HepG2 (cell line): ENCODE measurements around the gene MMP7. TPM values are rescaled to one million over a fixed set of nuclear protein-coding genes. Genes with fewer than 3 reads are reported as not detected.

Experiments
- ATF2 ChIP-seq: sonication (generic); formaldehyde crosslinking; IDR thresholded peaks from 2 replicates; pipeline ENCODE4 v1.4.0; 2020; ENCODE audit warnings: missing genetic modification reagents
- BCL6 ChIP-seq: IDR thresholded peaks from 2 replicates; pipeline ENCODE4 v1.6.1; 2016; ENCODE audit warnings: missing genetic modification reagents, missing compliant biosample characterization
- CEBPB ChIP-seq: IDR thresholded peaks from 2 replicates; pipeline ENCODE4 v1.6.1; 2011; ENCODE audit warnings: low read depth, low read length, improper control_type of control experiment, borderline replicate concordance
- ELF1 ChIP-seq: sonication (generic); formaldehyde crosslinking; IDR thresholded peaks from 2 replicates; pipeline ENCODE4 v1.4.0; 2020; ENCODE audit warnings: missing genetic modification reagents
- GATA4 ChIP-seq: sonication (generic); IDR thresholded peaks from 2 replicates; pipeline ENCODE4 v1.6.1; 2016; ENCODE audit warnings: antibody characterized with exemption, low read depth, borderline replicate concordance
- MLXIP ChIP-seq: sonication (generic); formaldehyde crosslinking; IDR thresholded peaks from 2 replicates; pipeline ENCODE4 v1.9.0; 2021; ENCODE audit warnings: missing genetic modification reagents, borderline replicate concordance
- PITX1 ChIP-seq: sonication (generic); formaldehyde crosslinking; IDR thresholded peaks from 2 replicates; pipeline ENCODE4 v1.5.1; 2020; ENCODE audit warnings: mild to moderate bottlenecking, missing genetic modification reagents
- POLR2A ChIP-seq, 2 experiments: IDR thresholded peaks; 2 replicates each; pipeline ENCODE4 v1.6.1; 2011; ENCODE audit warnings: low read depth in 2 of 2, low read length in 2 of 2, mild to moderate bottlenecking in 1 of 2, moderate library complexity in 1 of 2; ENCODE audit not compliant: insufficient read depth in 1 of 2
- TSC22D2 ChIP-seq: sonication (generic); formaldehyde crosslinking; IDR thresholded peaks from 2 replicates; pipeline ENCODE4 v1.5.1; 2020; ENCODE audit warnings: missing genetic modification reagents, mild to moderate bottlenecking, borderline replicate concordance
- ZBED4 ChIP-seq: sonication (generic); formaldehyde crosslinking; IDR thresholded peaks from 2 replicates; pipeline ENCODE4 v1.4.0; 2020; ENCODE audit warnings: missing genetic modification reagents, borderline replicate concordance
- ZFP82 ChIP-seq: sonication (generic); formaldehyde crosslinking; IDR thresholded peaks from 2 replicates; pipeline ENCODE4 v1.5.1; 2020; ENCODE audit warnings: mild to moderate bottlenecking, missing genetic modification reagents, borderline replicate concordance
- ZNF234 ChIP-seq: sonication (generic); formaldehyde crosslinking; conservative IDR thresholded peaks from 2 replicates; pipeline ENCODE4 v1.5.1; 2020; ENCODE audit warnings: mild to moderate bottlenecking, missing genetic modification reagents
- ZNF34 ChIP-seq: sonication (generic); formaldehyde crosslinking; IDR thresholded peaks from 2 replicates; pipeline ENCODE4 v1.4.0; 2020; ENCODE audit warnings: mild to moderate bottlenecking, missing genetic modification reagents, borderline replicate concordance
- ZNF562 ChIP-seq: sonication (generic); formaldehyde crosslinking; IDR thresholded peaks from 2 replicates; pipeline ENCODE4 v1.8.0; 2022; ENCODE audit warnings: missing genetic modification reagents, borderline replicate concordance
- ZNF616 ChIP-seq: sonication (generic); formaldehyde crosslinking; IDR thresholded peaks from 2 replicates; pipeline ENCODE4 v1.5.0; 2020; ENCODE audit warnings: low read depth, mild to moderate bottlenecking, missing genetic modification reagents
- polyA plus RNA-seq, 8 experiments: library from polyadenylated mRNA; depleted of rRNA in 3 of 8; stranded (reverse) in 7 of 8; unstranded in 1 of 8; fragments of >200 nt; fragmentation: Illumina TruSeq in 4 of 8; extraction: Trizol in 4 of 8; gene quantifications; 2 replicates each; pipeline versions ENCODE4 v1.2.1 to v1.2.3, GENCODE V29; 2011 to 2016; ENCODE audit warnings: low read depth in 4 of 8, missing spikeins in 1 of 8, mixed read lengths in 1 of 8; ENCODE audit not compliant: insufficient read depth in 1 of 8
- total RNA-seq, 5 experiments: library from RNA; depleted of rRNA; stranded (reverse); fragments of >200 nt; fragmentation: Illumina TruSeq; extraction: Trizol; gene quantifications; 2 replicates each; pipeline ENCODE4 v1.2.3, GENCODE V29; 2016; ENCODE audit warnings: low read depth in 1 of 5
- TF ChIP-seq, protein P1 (sequence below): sonication (generic); formaldehyde crosslinking; IDR thresholded peaks from 2 replicates; pipeline ENCODE4 v1.4.0; 2020; ENCODE audit warnings: missing genetic modification reagents

The MMP7 gene
- total and polyA plus RNA-seq, 2 of the 13 experiments (the other 11 are each of a cell fraction or from before 2014, with no cell fraction given), result 0.17 TPM; not detected in 1

GRCh38 chr11:102476812-102477211 lies 53.7 kb downstream of the MMP7 start (continued):
- TF ChIP-seq ATF2 (CRISPR knock-in tag) (no peak), BCL6 (peak; percentile 79), ZNF34 (CRISPR knock-in tag) (0 out of 2 replicates have a peak, but pooled peaks have one; percentile 42), ZBED4 (0 out of 2 replicates have a peak, but pooled peaks have one; percentile 44), GATA4 (no peak), TSC22D2 (CRISPR knock-in tag) (no peak), ZNF562 (CRISPR knock-in tag) (no peak), CEBPB (peak; percentile 13; the same call in 1 of the 2 replicates), PITX1 (CRISPR knock-in tag) (peak; percentile 70; the same call in 1 of the 2 replicates), ELF1 (CRISPR knock-in tag) (peak; percentile 89), ZNF616 (CRISPR knock-in tag) (0 out of 2 replicates have a peak, but pooled peaks have one; percentile 51), POLR2A (IDR thresholded peaks at IDR 0.05; ENCODE audit: insufficient read depth in 1 of 2, low read depth in 2 of 2, low read length in 2 of 2) (peak in 1 of 2 experiments; percentile 56; a peak in 2 of 4 replicates), ZFP82 (CRISPR knock-in tag) (no peak), ZNF234 (CRISPR knock-in tag) (no peak), MLXIP (CRISPR knock-in tag) (no peak)
- TF ChIP-seq, protein P1, sequence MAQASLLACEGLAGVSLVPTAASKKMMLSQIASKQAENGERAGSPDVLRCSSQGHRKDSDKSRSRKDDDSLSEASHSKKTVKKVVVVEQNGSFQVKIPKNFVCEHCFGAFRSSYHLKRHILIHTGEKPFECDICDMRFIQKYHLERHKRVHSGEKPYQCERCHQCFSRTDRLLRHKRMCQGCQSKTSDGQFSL (CRISPR knock-in tag), result no peak
